CD14-positive monocyte (primary cell): Measurements from ENCODE around the gene SLC45A3. TPM values are rescaled to one million over a fixed set of nuclear protein-coding genes. Genes with fewer than 3 reads are reported as not detected.

Experiments used
- DNase-seq, 3 donors: peaks; one replicate each; pipeline ENCODE4 v3.0.0-alpha.2; 2011 to 2022
- H2AFZ ChIP-seq: 2 replicates; pipeline ENCODE4 v1.6.0; 2012; ENCODE audit warnings: mild to moderate bottlenecking, low read depth, low read length, inconsistent platforms; ENCODE audit not compliant: insufficient read depth, poor library complexity, severe bottlenecking
- H3K27ac ChIP-seq, 2 donors: 1 replicate in 1 of 2; 2 replicates in 1 of 2; pipeline ENCODE4 v1.5.1; 2012 to 2013; ENCODE audit warnings: low read length in 2 of 2, control low read depth in 1 of 2, inconsistent platforms in 1 of 2, low read depth in 1 of 2, mild to moderate bottlenecking in 1 of 2
- H3K27me3 ChIP-seq, 2 donors: one replicate each; pipeline versions ENCODE4 v1.6.0 to v1.6.1; 2011 to 2013; ENCODE audit warnings: low read length in 2 of 2; ENCODE audit not compliant: control insufficient read depth in 2 of 2, insufficient read depth in 2 of 2
- H3K36me3 ChIP-seq, 2 donors: replicated peaks in 1 of 2; 1 replicate in 1 of 2; 2 replicates in 1 of 2; pipeline versions ENCODE4 v1.5.1 to v1.6.1; 2012 to 2013; ENCODE audit warnings: low read length in 2 of 2, control low read depth in 1 of 2, inconsistent platforms in 1 of 2, mild to moderate bottlenecking in 1 of 2; ENCODE audit not compliant: insufficient read depth in 2 of 2, control insufficient read depth in 1 of 2
- H3K4me1 ChIP-seq, 2 donors: 1 replicate in 1 of 2; 2 replicates in 1 of 2; pipeline versions ENCODE4 v1.5.1 to v1.6.1; 2012 to 2013; ENCODE audit warnings: low read length in 2 of 2, control low read depth in 1 of 2, inconsistent platforms in 1 of 2, mild to moderate bottlenecking in 1 of 2, moderate library complexity in 1 of 2; ENCODE audit not compliant: insufficient read depth in 2 of 2, control insufficient read depth in 1 of 2
- H3K4me2 ChIP-seq: replicated peaks from 2 replicates; pipeline ENCODE3; 2012; ENCODE audit warnings: low read length, moderate library complexity, mild to moderate bottlenecking; ENCODE audit not compliant: poor library complexity, severe bottlenecking; ENCODE audit errors: extremely low read depth
- H3K4me3 ChIP-seq, 3 experiments: fragments of 200-600 bp in 1 of 3; sonication (generic) in 1 of 3; replicated peaks in 1 of 3; 1 replicate in 2 of 3; 2 replicates in 1 of 3; pipeline ENCODE4 v1.5.1; 2011 to 2013; ENCODE audit warnings: low read length in 3 of 3, mild to moderate bottlenecking in 3 of 3, control low read depth in 2 of 3, low read depth in 2 of 3, inconsistent platforms in 1 of 3, moderate library complexity in 1 of 3
- H3K79me2 ChIP-seq: 2 replicates; pipeline ENCODE4 v1.6.0; 2012; ENCODE audit warnings: mild to moderate bottlenecking, control low read depth, inconsistent platforms, low read length, moderate library complexity; ENCODE audit not compliant: insufficient read depth
- H3K9ac ChIP-seq: 2 replicates; pipeline ENCODE4 v1.6.0; 2017; ENCODE audit warnings: low read length, mild to moderate bottlenecking; ENCODE audit not compliant: insufficient read depth, poor library complexity, severe bottlenecking
- H3K9me3 ChIP-seq, 2 donors: replicated peaks in 1 of 2; 1 replicate in 1 of 2; 2 replicates in 1 of 2; pipeline versions ENCODE4 v1.5.1 to v1.6.1; 2012 to 2013; ENCODE audit warnings: low read length in 2 of 2, control low read depth in 1 of 2; ENCODE audit not compliant: control insufficient read depth in 1 of 2, insufficient read depth in 1 of 2
- H4K20me1 ChIP-seq: 2 replicates; pipeline ENCODE4 v1.6.0; 2012; ENCODE audit warnings: mild to moderate bottlenecking, low read length, control low read depth, moderate library complexity; ENCODE audit not compliant: insufficient read depth
- H3K27ac Mint-ChIP-seq, 7 donors: one replicate each; pipeline ENCODE4 v1.8.0; 2020; ENCODE audit warnings: mild to moderate bottlenecking in 7 of 7, mixed read lengths in 7 of 7, moderate library complexity in 6 of 7, inconsistent platforms in 2 of 7
- H3K27me3 Mint-ChIP-seq, 3 donors: one replicate each; pipeline ENCODE4 v1.8.0; 2021 to 2022; ENCODE audit warnings: low read depth in 3 of 3, mild to moderate bottlenecking in 3 of 3, mixed read lengths in 3 of 3, moderate library complexity in 3 of 3, inconsistent platforms in 1 of 3
- H3K36me3 Mint-ChIP-seq, 2 donors: one replicate each; pipeline ENCODE4 v1.8.0; 2020; ENCODE audit warnings: mixed read lengths in 2 of 2, inconsistent platforms in 1 of 2, mild to moderate bottlenecking in 1 of 2
- H3K4me1 Mint-ChIP-seq: one replicate; pipeline ENCODE4 v1.8.0; 2020; ENCODE audit warnings: mild to moderate bottlenecking, mixed read lengths
- H3K4me3 Mint-ChIP-seq, 2 donors: one replicate each; pipeline ENCODE4 v1.8.0; 2020; ENCODE audit warnings: mild to moderate bottlenecking in 2 of 2, mixed read lengths in 2 of 2, moderate library complexity in 1 of 2
- H3K9me3 Mint-ChIP-seq, 7 donors: one replicate each; pipeline ENCODE4 v1.8.0; 2020 to 2022; ENCODE audit warnings: mixed read lengths in 7 of 7, mild to moderate bottlenecking in 6 of 7, moderate library complexity in 6 of 7, inconsistent platforms in 2 of 7
- CTCF ChIP-seq: fragments of 200-600 bp; IDR thresholded peaks from one replicate; pipeline ENCODE4 v1.8.0; 2022; ENCODE audit warnings: antibody characterized with exemption, mild to moderate bottlenecking
- WGBS: methylation state at CpG from one replicate; pipeline ENCODE4 v1.1.5; 2013; ENCODE audit warnings: missing lambda C conversion rate; ENCODE audit not compliant: insufficient coverage; 5-methylcytosine and 5-hydroxymethylcytosine counted together
- intact Hi-C, 2 donors: fragments of 100-400 bp; cut with micrococcal nuclease; formaldehyde crosslinking; loops; one replicate each; pipeline versions ENCODE4 v1.15.0 to v1.15.1; 2023
- polyA plus RNA-seq, 3 donors: library from polyadenylated mRNA; depleted of rRNA in 1 of 3; unstranded in 2 of 3; stranded (reverse) in 1 of 3; fragments of 300-500 nt in 2 of 3; fragments of >200 nt in 1 of 3; fragmentation: Illumina TruSeq in 2 of 3; gene quantifications; 1 replicate in 2 of 3; 2 replicates in 1 of 3; pipeline ENCODE4 v1.2.3, GENCODE V29; 2012 to 2021

SLC45A3 gene
- polyA plus RNA-seq, 3 donors = 0.11 to 0.61 TPM; not detected in 1

GRCh38 chr1:205630241-205630640 is 50.1 kb downstream of the SLC45A3 start:
- TF ChIP-seq CTCF = no peak
- Histone ChIP-seq H2AFZ (no peak overlapping the region), H3K4me2 (peak overlapping the region; percentile 97), H3K4me3 (peak overlapping the region; percentile 73 to 99 (median 91)), H3K79me2 (peaks cover 60% of the 10 kb centered on the region), H3K27ac (peak overlapping the region in 1 of 2 donors; percentile 91), H3K36me3 (no peaks in the 10 kb centered on the region), H3K9me3 (no peaks in the 10 kb centered on the region), H4K20me1 (peaks cover 12% of the 10 kb centered on the region), H3K9ac (peak overlapping the region; percentile 87), H3K27me3 (no peaks in the 10 kb centered on the region), H3K4me1 (peaks cover 29 to 41% of the 10 kb centered on the region in 2 donors)
- Mint-ChIP-seq H3K36me3 (peaks cover 0 to 3% of the 10 kb centered on the region in 2 donors), H3K4me3 (peak overlapping the region; percentile 98 to 100), H3K27me3 (peaks cover 0 to 3% (median 0%) of the 10 kb centered on the region in 3 donors), H3K9me3 (no peaks in the 10 kb centered on the region), H3K4me1 (peaks cover 53% of the 10 kb centered on the region), H3K27ac (peak overlapping the region; percentile 94 to 99 (median 97))
- intact Hi-C loops = loop anchor here in 1 of 2 donors (5.0 to 10.0 kb wide), 2 partner anchors 38 to 105 kb away; no protein-coding TSS in a partner anchor
- 29% methylated on average over 3 of the region's 3 CpGs for WGBS
- no peak for DNase-seq

GRCh38 chr1:205629751-205630150 is 50.6 kb downstream of the SLC45A3 start:
- no peak overlapping the region for H3K27ac ChIP-seq
- Mint-ChIP-seq H3K4me1 (peaks cover 53% of the 10 kb centered on the region), H3K27me3 (peaks cover 0 to 3% (median 0%) of the 10 kb centered on the region in 3 donors), H3K27ac (peak overlapping the region in 3 of 7 donors; percentile 25 to 94 (median 27)), H3K9me3 (no peaks in the 10 kb centered on the region), H3K36me3 (peaks cover 0 to 7% of the 10 kb centered on the region in 2 donors), H3K4me3 (peak overlapping the region in 1 of 2 donors; percentile 34)
- no peak for DNase-seq
- H3K9me3 ChIP-seq = no peaks in the 10 kb centered on the region
- no CpG with 5 or more reads among the region's 6 CpGs for WGBS
- intact Hi-C loops = loop anchor here in 1 of 2 donors (5.0 to 10.0 kb wide), 2 partner anchors 37 to 105 kb away; no protein-coding TSS in a partner anchor
- no peak overlapping the region for H3K9ac ChIP-seq
- no peak overlapping the region for H3K4me2 ChIP-seq
- H3K4me1 ChIP-seq = peaks cover 29 to 42% of the 10 kb centered on the region in 2 donors
- no peaks in the 10 kb centered on the region for H3K27me3 ChIP-seq
- H3K4me3 ChIP-seq = no peak overlapping the region
- peaks cover 16% of the 10 kb centered on the region for H4K20me1 ChIP-seq
- H2AFZ ChIP-seq = no peak overlapping the region
- peaks cover 65% of the 10 kb centered on the region for H3K79me2 ChIP-seq
- no peak for TF ChIP-seq CTCF
- no peaks in the 10 kb centered on the region for H3K36me3 ChIP-seq
